Measurements from ENCODE around the gene GP9.
"Not testable (repeated sequence)": the region's sequence is repeated elsewhere in the genome, so short reads cannot be mapped to it uniquely, and the experiment has no call there.

The GP9 gene

DNA sequence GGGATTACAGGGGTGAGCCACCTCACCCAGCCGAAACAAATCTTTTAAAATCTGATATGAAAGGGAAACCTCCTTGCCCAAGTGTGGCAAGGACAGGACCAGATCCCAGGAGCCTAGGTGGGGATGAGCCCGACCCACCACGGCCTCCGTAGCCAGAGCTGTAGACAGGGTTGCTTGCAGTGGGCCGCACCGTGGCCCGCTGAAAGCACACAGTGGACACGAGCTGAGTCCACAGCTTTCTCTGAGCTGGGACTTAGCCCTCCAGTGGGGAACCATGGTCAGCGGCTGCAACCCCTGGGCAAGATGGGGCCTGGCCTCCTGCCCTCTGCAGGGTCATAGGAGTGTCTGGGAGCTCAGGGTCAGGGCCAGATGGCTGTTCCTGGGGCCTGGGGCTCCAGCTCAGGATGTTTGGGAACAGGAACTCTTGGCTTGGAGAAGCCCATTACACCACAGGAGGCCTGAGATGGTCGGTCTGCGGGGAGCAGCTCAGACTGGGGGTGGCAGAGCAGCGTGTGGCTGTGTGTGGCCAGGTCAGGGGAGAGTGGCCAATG lies 24.7 kb downstream of the GP9 start:
- TF ChIP-seq EZH2phosphoT487 (IDR thresholded peaks at IDR 0.05; ENCODE audit: low read depth), result no peak
- TF ChIP-seq, protein P1, sequence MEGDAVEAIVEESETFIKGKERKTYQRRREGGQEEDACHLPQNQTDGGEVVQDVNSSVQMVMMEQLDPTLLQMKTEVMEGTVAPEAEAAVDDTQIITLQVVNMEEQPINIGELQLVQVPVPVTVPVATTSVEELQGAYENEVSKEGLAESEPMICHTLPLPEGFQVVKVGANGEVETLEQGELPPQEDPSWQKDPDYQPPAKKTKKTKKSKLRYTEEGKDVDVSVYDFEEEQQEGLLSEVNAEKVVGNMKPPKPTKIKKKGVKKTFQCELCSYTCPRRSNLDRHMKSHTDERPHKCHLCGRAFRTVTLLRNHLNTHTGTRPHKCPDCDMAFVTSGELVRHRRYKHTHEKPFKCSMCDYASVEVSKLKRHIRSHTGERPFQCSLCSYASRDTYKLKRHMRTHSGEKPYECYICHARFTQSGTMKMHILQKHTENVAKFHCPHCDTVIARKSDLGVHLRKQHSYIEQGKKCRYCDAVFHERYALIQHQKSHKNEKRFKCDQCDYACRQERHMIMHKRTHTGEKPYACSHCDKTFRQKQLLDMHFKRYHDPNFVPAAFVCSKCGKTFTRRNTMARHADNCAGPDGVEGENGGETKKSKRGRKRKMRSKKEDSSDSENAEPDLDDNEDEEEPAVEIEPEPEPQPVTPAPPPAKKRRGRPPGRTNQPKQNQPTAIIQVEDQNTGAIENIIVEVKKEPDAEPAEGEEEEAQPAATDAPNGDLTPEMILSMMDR (IDR thresholded peaks at IDR 0.05; ENCODE audit: low read depth, low read length), result no peak
- no peaks in the 10 kb centered on the region for H3K36me3 ChIP-seq (replicated peaks; ENCODE audit: low read depth, low read length)
- H4K20me1 ChIP-seq (ENCODE audit: insufficient read depth, low read length), result no peaks in the 10 kb centered on the region
- no peak overlapping the region for H2AFZ ChIP-seq (ENCODE audit: low read depth, low read length)
- no peaks in the 10 kb centered on the region for H3K27me3 ChIP-seq (ENCODE audit: low read depth, low read length)
- H3K4me2 ChIP-seq (ENCODE audit: low read length), result no peak overlapping the region
- H3K9ac ChIP-seq (ENCODE audit: low read length), result no peak overlapping the region
- H3K4me3 ChIP-seq (ENCODE audit: low read length), result no peak overlapping the region
- no peaks in the 10 kb centered on the region for H3K4me1 ChIP-seq (ENCODE audit: low read length)
- H3K27ac ChIP-seq (ENCODE audit: low read length), result no peak overlapping the region
- H3K79me2 ChIP-seq (ENCODE audit: low read length), result no peaks in the 10 kb centered on the region
- H3K9me3 ChIP-seq (ENCODE audit: insufficient read depth, low read length), result no peaks in the 10 kb centered on the region

DNA sequence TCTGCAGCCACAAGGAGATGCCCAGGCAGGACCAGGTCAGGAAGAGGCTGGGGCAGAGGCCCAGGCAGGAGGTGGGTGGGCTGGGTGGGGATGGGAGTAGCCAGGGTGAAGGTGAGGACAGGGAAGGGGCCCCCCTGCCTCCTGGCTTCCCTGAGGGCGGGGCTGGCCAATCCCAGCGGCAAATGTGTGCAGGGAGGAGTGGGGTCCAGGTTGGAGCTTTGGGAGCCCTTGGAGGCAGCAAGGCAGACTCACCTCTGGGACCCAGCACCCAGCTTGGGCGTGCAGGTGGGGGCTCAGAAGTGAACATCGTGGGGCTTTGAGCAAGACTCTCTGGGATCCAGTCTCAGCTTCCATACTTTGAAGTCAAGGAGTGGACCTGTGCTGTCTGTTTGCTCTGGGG lies 25.2 kb downstream of the GP9 start:
- no peak overlapping the region for H3K9ac ChIP-seq (ENCODE audit: low read length)
- TF ChIP-seq EZH2phosphoT487 (IDR thresholded peaks at IDR 0.05; ENCODE audit: low read depth), result no peak
- TF ChIP-seq, protein P1 (IDR thresholded peaks at IDR 0.05; ENCODE audit: low read depth, low read length), result no peak
- no peaks in the 10 kb centered on the region for H3K9me3 ChIP-seq (ENCODE audit: insufficient read depth, low read length)
- H3K79me2 ChIP-seq (ENCODE audit: low read length), result no peaks in the 10 kb centered on the region
- no peak overlapping the region for H3K27ac ChIP-seq (ENCODE audit: low read length)
- no peaks in the 10 kb centered on the region for H3K36me3 ChIP-seq (replicated peaks; ENCODE audit: low read depth, low read length)
- no peak overlapping the region for H3K4me3 ChIP-seq (ENCODE audit: low read length)
- H3K27me3 ChIP-seq (ENCODE audit: low read depth, low read length), result no peaks in the 10 kb centered on the region
- no peaks in the 10 kb centered on the region for H3K4me1 ChIP-seq (ENCODE audit: low read length)
- no peak overlapping the region for H3K4me2 ChIP-seq (ENCODE audit: low read length)
- no peaks in the 10 kb centered on the region for H4K20me1 ChIP-seq (ENCODE audit: insufficient read depth, low read length)
- no peak overlapping the region for H2AFZ ChIP-seq (ENCODE audit: low read depth, low read length)

DNA sequence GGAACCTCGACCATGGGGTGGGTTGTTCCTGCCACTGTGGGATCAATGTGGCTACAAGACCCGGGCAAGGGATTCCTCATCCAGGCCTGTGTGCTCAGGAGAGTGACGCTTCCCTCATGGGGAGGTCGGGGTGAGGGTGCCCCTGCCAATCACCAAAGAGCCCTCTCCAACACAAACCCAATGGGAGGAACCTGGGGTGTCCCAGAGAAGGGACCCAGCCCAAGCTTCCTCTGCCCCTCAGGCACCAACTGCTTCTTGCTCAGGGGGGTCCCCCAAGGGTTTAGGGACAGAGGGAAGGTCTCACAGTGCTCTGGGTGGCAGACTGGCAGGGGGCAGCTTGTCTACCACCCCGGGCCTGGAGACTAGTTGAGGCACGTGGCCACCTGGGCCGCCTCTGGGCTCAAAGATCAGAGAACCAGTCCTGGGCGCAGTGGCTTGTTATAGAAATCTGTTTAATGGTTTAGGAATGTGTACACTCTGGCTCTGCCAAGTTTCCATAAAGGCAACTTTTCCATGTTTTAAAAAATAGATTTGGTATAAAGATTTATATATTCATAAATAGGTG lies 26.6 kb downstream of the GP9 start:
- Histone ChIP-seq H3K4me1 (ENCODE audit: low read length) (no peaks in the 10 kb centered on the region), H3K79me2 (ENCODE audit: low read length) (no peaks in the 10 kb centered on the region), H3K4me2 (ENCODE audit: low read length) (no peak overlapping the region)

DNA sequence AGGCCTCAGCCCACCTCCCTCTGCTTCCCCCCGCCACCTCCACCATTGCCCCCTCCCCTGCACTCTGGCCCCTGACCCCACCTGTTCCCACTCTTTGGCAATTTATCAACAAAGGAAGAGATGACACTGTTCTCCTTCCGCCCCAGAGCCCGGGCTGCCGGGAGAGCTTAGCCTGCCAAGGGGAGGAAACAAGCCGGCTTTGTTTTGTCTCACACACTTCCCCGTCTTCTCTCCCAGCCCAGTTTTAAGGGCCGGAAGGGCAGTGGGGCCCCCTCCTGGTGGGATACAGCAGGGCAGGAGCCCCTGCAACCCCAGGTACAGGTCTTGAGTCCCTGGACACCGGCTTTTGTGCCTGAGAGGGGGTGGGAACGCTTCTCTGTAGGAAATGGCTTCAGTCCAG lies 27.3 kb downstream of the GP9 start:
- not testable (repeated sequence) for H3K9me3 ChIP-seq (ENCODE audit: insufficient read depth, low read length); H3K4me3 ChIP-seq (ENCODE audit: low read length); H3K4me2 ChIP-seq (ENCODE audit: low read length); H2AFZ ChIP-seq (ENCODE audit: low read depth, low read length); H4K20me1 ChIP-seq (ENCODE audit: insufficient read depth, low read length); H3K4me1 ChIP-seq (ENCODE audit: low read length); H3K79me2 ChIP-seq (ENCODE audit: low read length); H3K9ac ChIP-seq (ENCODE audit: low read length); H3K27me3 ChIP-seq (ENCODE audit: low read depth, low read length); H3K27ac ChIP-seq (ENCODE audit: low read length); H3K36me3 ChIP-seq (replicated peaks; ENCODE audit: low read depth, low read length)

More for the DNA sequence above, 26.6 kb downstream of the GP9 start:
- Histone ChIP-seq H3K27me3 (ENCODE audit: low read depth, low read length) (no peaks in the 10 kb centered on the region), H3K4me3 (ENCODE audit: low read length) (no peak overlapping the region), H3K27ac (ENCODE audit: low read length) (no peak overlapping the region), H3K9me3 (ENCODE audit: insufficient read depth, low read length) (no peaks in the 10 kb centered on the region), H4K20me1 (ENCODE audit: insufficient read depth, low read length) (no peaks in the 10 kb centered on the region), H2AFZ (ENCODE audit: low read depth, low read length) (no peak overlapping the region), H3K36me3 (replicated peaks; ENCODE audit: low read depth, low read length) (peaks cover 3% of the 10 kb centered on the region), H3K9ac (ENCODE audit: low read length) (no peak overlapping the region)
- TF ChIP-seq EZH2phosphoT487 (IDR thresholded peaks at IDR 0.05; ENCODE audit: low read depth), result no peak
- TF ChIP-seq, protein P1 (IDR thresholded peaks at IDR 0.05; ENCODE audit: low read depth, low read length), result no peak

DNA sequence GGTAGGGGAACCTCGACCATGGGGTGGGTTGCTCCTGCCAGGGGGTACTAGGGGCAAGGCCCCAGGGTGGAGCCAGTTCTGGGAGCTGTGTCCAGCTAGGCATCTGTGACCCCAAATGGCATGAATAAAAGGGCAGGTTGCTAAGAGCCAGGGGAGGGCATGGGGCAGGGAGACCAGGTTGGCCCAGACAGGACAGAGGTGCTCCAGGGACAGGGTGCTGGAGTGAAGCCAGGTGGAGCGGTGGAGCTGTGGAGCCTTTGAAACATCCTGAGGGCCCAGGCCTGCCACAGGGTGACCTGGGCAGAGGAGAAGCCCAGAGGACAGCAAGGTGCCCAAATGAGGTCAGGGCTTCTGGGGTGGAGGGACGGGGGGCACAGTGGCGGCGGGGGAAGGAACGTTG lies 27.7 kb downstream of the GP9 start:
- H3K27me3 ChIP-seq (ENCODE audit: low read depth, low read length); H3K4me1 ChIP-seq (ENCODE audit: low read length); H3K36me3 ChIP-seq (replicated peaks; ENCODE audit: low read depth, low read length); H3K27ac ChIP-seq (ENCODE audit: low read length); H3K9ac ChIP-seq (ENCODE audit: low read length); H3K4me2 ChIP-seq (ENCODE audit: low read length); H3K9me3 ChIP-seq (ENCODE audit: insufficient read depth, low read length); H2AFZ ChIP-seq (ENCODE audit: low read depth, low read length); H4K20me1 ChIP-seq (ENCODE audit: insufficient read depth, low read length); H3K4me3 ChIP-seq (ENCODE audit: low read length); H3K79me2 ChIP-seq (ENCODE audit: low read length): not testable (repeated sequence)

All from OCI-LY3 (cell line).